Brain microvascular endothelial cell (primary cell): Measurements from ENCODE around the gene COLQ.
A peak's percentile ranks its signal among the peaks of the same experiment; 100 is the strongest.

ENCODE experiments used
- DNase-seq: peaks from one replicate; pipeline ENCODE4 v3.0.0-alpha.2; 2020
- H3K27ac ChIP-seq: fragments of 250-450 bp; sonication (Bioruptor Pico); 2 replicates; pipeline ENCODE4 v1.5.1; 2020; ENCODE audit warnings: mild to moderate bottlenecking, moderate library complexity
- H3K27me3 ChIP-seq: fragments of 250-450 bp; sonication (Bioruptor Pico); replicated peaks from 2 replicates; pipeline ENCODE4 v1.5.1; 2020; ENCODE audit warnings: mild to moderate bottlenecking
- H3K36me3 ChIP-seq: fragments of 250-450 bp; sonication (Bioruptor Pico); replicated peaks from 2 replicates; pipeline ENCODE4 v1.5.1; 2020; ENCODE audit warnings: mild to moderate bottlenecking
- H3K4me3 ChIP-seq: 2 replicates; pipeline ENCODE4 v1.5.1; 2011; ENCODE audit warnings: low read depth, mild to moderate bottlenecking, control low read depth, low read length, moderate library complexity
- CTCF ChIP-seq: IDR thresholded peaks from 2 replicates; pipeline ENCODE4 v1.5.1; 2011; ENCODE audit warnings: low read depth, mild to moderate bottlenecking, moderate library complexity, low read length, control low read depth, inconsistent platforms; ENCODE audit errors: missing control alignments
- in situ Hi-C: cut with HindIII; loops from 2 replicates; pipeline ENCODE4 v1.10.0; 2017; ENCODE audit warnings: low sequenced_read_pairs, low pct_ligation_motif_present

COLQ gene

GRCh38 chr3:15470261-15470660 is 51.2 kb downstream of the COLQ start:
- H3K27me3 ChIP-seq = no peaks in the 10 kb centered on the region
- H3K4me3 ChIP-seq = no peak overlapping the region
- H3K36me3 ChIP-seq = no peaks in the 10 kb centered on the region
- no peak for DNase-seq
- H3K27ac ChIP-seq = no peak overlapping the region
- in situ Hi-C loops = no loop called here
- no peak for TF ChIP-seq CTCF

- TF ChIP-seq CTCF = no peak
- peak; percentile 1 for DNase-seq
- in situ Hi-C loops = no loop called here
- no peaks in the 10 kb centered on the region for H3K36me3 ChIP-seq
- H3K27ac ChIP-seq = no peak overlapping the region
- H3K27me3 ChIP-seq = no peaks in the 10 kb centered on the region
- H3K4me3 ChIP-seq = no peak overlapping the region
These were observed 54.0 kb downstream of the COLQ start for GRCh38 chr3:15467227-15468181.

GRCh38 chr3:15465876-15466585 is 55.5 kb downstream of the COLQ start:
- Histone ChIP-seq H3K36me3 (no peaks in the 10 kb centered on the region), H3K27me3 (no peaks in the 10 kb centered on the region), H3K4me3 (no peak overlapping the region), H3K27ac (no peak overlapping the region)
- DNase-seq = no peak
- TF ChIP-seq CTCF = no peak
- in situ Hi-C loops = no loop called here

- Histone ChIP-seq H3K27me3 (no peaks in the 10 kb centered on the region), H3K36me3 (no peaks in the 10 kb centered on the region), H3K4me3 (no peak overlapping the region), H3K27ac (no peak overlapping the region)
- in situ Hi-C loops = no loop called here
- no peak for DNase-seq
- TF ChIP-seq CTCF = no peak
These were observed 59.1 kb downstream of the COLQ start for GRCh38 chr3:15462451-15462850.

GRCh38 chr3:15460891-15461531 is 60.5 kb downstream of the COLQ start:
- in situ Hi-C loops = no loop called here
- DNase-seq = no peak

More at GRCh38 chr3:15460891-15461531, 60.5 kb downstream of the COLQ start:
- Histone ChIP-seq H3K36me3 (no peaks in the 10 kb centered on the region), H3K4me3 (no peak overlapping the region), H3K27me3 (no peaks in the 10 kb centered on the region), H3K27ac (no peak overlapping the region)
- no peak for TF ChIP-seq CTCF
